Gastroesophageal sphincter (tissue), 3 donors: ENCODE measurements around the gene TESK2.

ENCODE experiments used
- CTCF ChIP-seq, 4 experiments: fragments of 200-600 bp in 2 of 4; fragments of 450-650 bp in 2 of 4; sonication (generic) in 1 of 4; IDR thresholded peaks; one replicate each; pipeline ENCODE4 v1.5.1; 2017 to 2019; ENCODE audit warnings: antibody characterized with exemption in 4 of 4, mild to moderate bottlenecking in 2 of 4, moderate library complexity in 2 of 4
- POLR2A ChIP-seq, 2 donors: fragments of 450-650 bp; IDR thresholded peaks; one replicate each; pipeline ENCODE4 v1.6.1; 2017; ENCODE audit warnings: antibody characterized with exemption in 2 of 2, mild to moderate bottlenecking in 2 of 2, moderate library complexity in 1 of 2
- POLR2AphosphoS5 ChIP-seq: sonication (generic); formaldehyde crosslinking; IDR thresholded peaks from one replicate; pipeline ENCODE4 v1.6.1; 2017; ENCODE audit warnings: antibody characterized with exemption

GRCh38 chr1:45403718-45404117 lies 87.2 kb downstream of the TESK2 start:
- TF ChIP-seq POLR2AphosphoS5 (no peak), POLR2A (IDR thresholded peaks at IDR 0.05) (no peak), CTCF (IDR thresholded peaks at IDR 0.05) (no peak)
